Activated naive CD4-positive, alpha-beta T cell treated with anti-CD3 and anti-CD28 coated beads, Interleukin-2, amount 50 U/mL, for 72 hours (primary cell): ENCODE data around the gene TBKBP1. TPM values are rescaled to one million over a fixed set of nuclear protein-coding genes. Genes with fewer than 3 reads are reported as not detected.
A peak's percentile ranks its signal among the peaks of the same experiment; 100 is the strongest.
"Not testable (repeated sequence)": the region's sequence is repeated elsewhere in the genome, so short reads cannot be mapped to it uniquely, and the experiment has no call there.

ENCODE experiments used
- ATAC-seq, 2 donors: fragments of 150-1000 bp; cut with Tn5 transposase; 2 replicates each; pipeline ENCODE4 v1.10.0; 2021; ENCODE audit warnings: mild to moderate bottlenecking in 2 of 2, moderate library complexity in 2 of 2
- DNase-seq, 2 donors: peaks; one replicate each; pipeline ENCODE4 v3.0.0; 2021 to 2022; ENCODE audit warnings: low spot score in 2 of 2
- H3K27ac Mint-ChIP-seq, 2 donors: one replicate each; pipeline ENCODE4 v1.8.0; 2022; ENCODE audit warnings: mild to moderate bottlenecking in 2 of 2, mixed read lengths in 2 of 2
- H3K36me3 Mint-ChIP-seq, 2 donors: one replicate each; pipeline ENCODE4 v1.8.0; 2022; ENCODE audit warnings: mixed read lengths in 2 of 2
- H3K9me3 Mint-ChIP-seq, 2 donors: one replicate each; pipeline ENCODE4 v1.8.0; 2022; ENCODE audit warnings: mixed read lengths in 2 of 2
- total RNA-seq, 2 donors: library from RNA; stranded (reverse); gene quantifications; one replicate each; pipeline ENCODE4 v1.2.3, GENCODE V29; 2022

The TBKBP1 gene
- total RNA-seq, 2 donors from 2014 or later, result 15.4 to 21.4 TPM

DNA sequence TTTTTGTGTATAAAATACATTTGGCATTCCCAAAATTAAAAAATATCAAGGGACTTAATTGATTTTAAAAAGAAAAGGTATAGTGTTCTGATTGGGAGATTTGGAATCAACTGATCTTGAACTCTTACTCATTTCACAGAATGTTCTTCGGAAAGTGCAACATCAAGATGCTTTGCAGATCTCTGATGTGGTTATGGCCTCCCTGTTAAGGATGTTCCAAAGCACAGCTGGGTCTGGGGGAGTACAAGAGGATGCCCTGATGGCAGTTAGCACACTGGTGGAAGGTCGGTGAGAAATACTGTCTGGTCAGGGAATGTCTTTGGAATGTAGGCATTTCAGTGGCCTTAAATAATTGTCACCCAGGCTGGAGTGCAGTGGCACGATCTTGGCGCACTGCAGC, 19.5 kb upstream of the TBKBP1 start:
- ATAC-seq, result peak in 1 of 2 donors; percentile 55
- Mint-ChIP-seq H3K36me3 (peaks cover 47 to 58% of the 10 kb centered on the region in 2 donors), H3K27ac (peak overlapping the region in 1 of 2 donors; percentile 39), H3K9me3 (no peaks in the 10 kb centered on the region)
- DNase-seq, result no peak

- DNase-seq, result no peak
- H3K36me3 Mint-ChIP-seq, result peaks cover 47 to 56% of the 10 kb centered on the region in 2 donors
- H3K9me3 Mint-ChIP-seq, result no peaks in the 10 kb centered on the region
- peak overlapping the region in 1 of 2 donors; percentile 89 for H3K27ac Mint-ChIP-seq
- peak in 1 of 2 donors; percentile 23 for ATAC-seq
These were observed 18.4 kb upstream of the TBKBP1 start for GRCh38 chr17:47675380-47676198.

GRCh38 chr17:47676199-47676472, 17.8 kb upstream of the TBKBP1 start:
- Mint-ChIP-seq H3K36me3 (peaks cover 47 to 51% of the 10 kb centered on the region in 2 donors), H3K27ac (no peak overlapping the region), H3K9me3 (no peaks in the 10 kb centered on the region)
- no peak for ATAC-seq
- no peak for DNase-seq

GRCh38 chr17:47676510-47677165, 17.3 kb upstream of the TBKBP1 start:
- Mint-ChIP-seq H3K9me3 (no peaks in the 10 kb centered on the region), H3K36me3 (peaks cover 47 to 50% of the 10 kb centered on the region in 2 donors), H3K27ac (no peak overlapping the region)
- ATAC-seq, result no peak
- DNase-seq, result no peak

DNA sequence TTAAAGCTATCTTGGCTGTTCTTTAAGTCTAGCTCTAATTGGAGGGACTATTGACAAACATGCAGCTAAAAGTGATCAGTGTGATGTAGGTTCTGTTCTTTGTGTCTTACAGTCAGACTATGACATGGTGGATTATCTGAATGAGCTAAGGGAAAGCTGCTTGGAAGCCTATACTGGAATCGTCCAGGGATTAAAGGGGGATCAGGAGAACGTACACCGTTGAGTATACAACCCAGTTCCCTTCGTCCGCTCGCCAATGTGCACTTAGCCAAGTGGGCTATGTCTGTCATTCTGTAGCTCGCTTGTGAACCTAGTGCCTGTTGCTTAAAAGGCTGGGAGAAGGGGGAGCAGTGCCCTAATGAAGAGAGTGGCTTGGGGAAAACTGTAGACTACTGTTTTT, 15.8 kb upstream of the TBKBP1 start:
- Mint-ChIP-seq H3K9me3 (no peaks in the 10 kb centered on the region), H3K27ac (peak overlapping the region in 1 of 2 donors; percentile 17), H3K36me3 (peaks cover 54 to 62% of the 10 kb centered on the region in 2 donors)
- ATAC-seq (no peak), DNase-seq (no peak)

GRCh38 chr17:47682138-47682537, 11.8 kb upstream of the TBKBP1 start:
- ATAC-seq, result no peak
- H3K27ac Mint-ChIP-seq, result peak overlapping the region; percentile 7 to 91

GRCh38 chr17:47682727-47683126, 11.2 kb upstream of the TBKBP1 start:
- Mint-ChIP-seq H3K36me3 (peaks cover 27 to 44% of the 10 kb centered on the region in 2 donors), H3K27ac (peak overlapping the region; percentile 3 to 7)
- ATAC-seq, result peak in 1 of 2 donors; percentile 60
- not testable (repeated sequence) for DNase-seq, H3K9me3 Mint-ChIP-seq

More at GRCh38 chr17:47682138-47682537, 11.8 kb upstream of the TBKBP1 start:
- Mint-ChIP-seq H3K9me3 (no peaks in the 10 kb centered on the region), H3K36me3 (peaks cover 27 to 44% of the 10 kb centered on the region in 2 donors)
- no peak for DNase-seq

GRCh38 chr17:47684025-47684424, 9.9 kb upstream of the TBKBP1 start:
- H3K9me3 Mint-ChIP-seq, result no peaks in the 10 kb centered on the region
- H3K27ac Mint-ChIP-seq, result no peak overlapping the region
- ATAC-seq (no peak), DNase-seq (no peak)
- H3K36me3 Mint-ChIP-seq, result peaks cover 21 to 44% of the 10 kb centered on the region in 2 donors

DNA sequence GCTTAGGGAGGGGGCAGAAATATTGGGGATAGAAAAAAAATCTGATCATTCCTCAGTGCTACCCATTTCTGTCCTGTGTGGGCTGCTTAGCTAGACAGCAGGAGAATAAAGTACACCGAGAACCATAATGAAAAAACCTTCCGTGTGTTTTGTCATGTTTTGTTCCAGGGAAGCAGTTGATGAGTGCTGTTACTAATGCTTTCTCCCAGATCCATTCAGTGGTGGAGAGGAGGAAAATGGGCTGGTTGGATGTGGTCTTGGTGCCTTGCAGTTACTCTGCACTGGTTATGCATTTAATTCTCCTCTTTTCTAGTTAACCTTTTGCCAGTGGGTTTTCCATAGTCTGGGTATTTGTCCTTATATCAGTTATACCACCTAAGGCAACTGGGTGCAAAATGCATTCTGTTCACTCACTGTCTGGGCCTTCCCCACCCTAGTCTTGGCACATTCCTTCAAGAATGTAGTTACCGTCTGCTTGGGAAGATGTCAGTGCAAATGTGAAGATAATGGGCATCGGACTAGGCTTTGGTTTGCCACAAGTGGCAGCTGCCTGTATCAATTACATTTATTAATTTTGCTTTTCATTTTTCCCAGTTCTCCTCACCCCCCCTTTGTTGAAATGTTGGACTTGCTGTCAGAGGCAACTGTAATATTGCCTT, 9.3 kb upstream of the TBKBP1 start:
- ATAC-seq (no peak), DNase-seq (no peak)
- Mint-ChIP-seq H3K36me3 (peaks cover 21 to 44% of the 10 kb centered on the region in 2 donors), H3K9me3 (no peaks in the 10 kb centered on the region), H3K27ac (peak overlapping the region in 1 of 2 donors; percentile 33)

- ATAC-seq (no peak), DNase-seq (no peak)
- Mint-ChIP-seq H3K27ac (no peak overlapping the region), H3K36me3 (peaks cover 13 to 34% of the 10 kb centered on the region in 2 donors), H3K9me3 (no peaks in the 10 kb centered on the region)
These were observed 8.2 kb upstream of the TBKBP1 start for GRCh38 chr17:47685556-47686275.

DNA sequence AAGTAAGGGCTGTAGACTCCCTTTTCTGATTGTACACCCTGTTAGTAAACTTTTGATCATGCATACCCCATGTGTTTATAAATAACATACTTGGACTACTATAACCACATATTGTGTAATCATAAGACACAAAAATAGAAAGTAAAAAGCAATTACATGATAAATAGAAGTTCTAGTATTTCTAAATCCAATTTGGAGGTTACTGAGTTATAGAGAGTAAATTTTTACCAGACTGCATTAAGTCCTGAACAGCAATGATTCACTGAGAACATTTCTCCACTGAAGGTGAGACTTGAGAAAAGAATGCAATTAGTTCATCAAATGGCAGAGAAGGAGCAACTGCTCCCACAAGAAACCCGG, 7.7 kb upstream of the TBKBP1 start:
- H3K9me3 Mint-ChIP-seq, result no peaks in the 10 kb centered on the region
- no peak for ATAC-seq
- DNase-seq, result no peak
- H3K36me3 Mint-ChIP-seq, result peaks cover 13 to 34% of the 10 kb centered on the region in 2 donors
- H3K27ac Mint-ChIP-seq, result no peak overlapping the region

DNA sequence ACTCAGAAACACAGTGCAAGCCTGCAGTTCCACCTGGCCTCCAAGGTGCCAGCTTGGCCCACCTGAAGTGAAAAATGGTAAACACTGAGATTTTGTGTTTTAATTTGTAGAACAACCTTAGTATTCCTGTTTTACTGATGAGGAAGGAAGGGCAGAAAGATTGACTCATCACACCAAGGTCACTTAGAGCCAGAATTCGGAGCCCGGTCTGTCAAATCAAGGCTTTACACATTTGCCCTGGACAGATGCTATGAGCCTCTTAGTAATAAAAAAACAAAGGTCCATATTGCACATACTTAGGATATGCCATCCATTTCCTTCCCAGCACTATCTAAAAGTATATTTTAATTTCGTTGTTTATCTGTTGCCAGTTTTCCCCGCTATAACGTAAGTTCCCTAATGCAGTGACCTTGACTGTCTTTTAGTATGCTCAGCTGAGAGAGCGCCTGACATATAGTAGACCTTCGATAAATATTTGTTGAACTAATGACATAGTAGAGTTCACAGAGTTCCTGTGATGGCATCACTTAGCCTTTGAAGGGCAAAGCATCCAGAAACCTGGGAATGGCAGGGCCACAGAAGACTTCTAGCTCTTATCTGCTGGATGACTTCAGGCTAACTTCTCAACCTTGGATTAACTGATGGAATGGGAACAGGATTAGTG, 7.2 kb upstream of the TBKBP1 start:
- DNase-seq (no peak), ATAC-seq (no peak)
- peaks cover 13 to 34% of the 10 kb centered on the region in 2 donors for H3K36me3 Mint-ChIP-seq
- no peaks in the 10 kb centered on the region for H3K9me3 Mint-ChIP-seq
- H3K27ac Mint-ChIP-seq, result peak overlapping the region in 1 of 2 donors; percentile 58

DNA sequence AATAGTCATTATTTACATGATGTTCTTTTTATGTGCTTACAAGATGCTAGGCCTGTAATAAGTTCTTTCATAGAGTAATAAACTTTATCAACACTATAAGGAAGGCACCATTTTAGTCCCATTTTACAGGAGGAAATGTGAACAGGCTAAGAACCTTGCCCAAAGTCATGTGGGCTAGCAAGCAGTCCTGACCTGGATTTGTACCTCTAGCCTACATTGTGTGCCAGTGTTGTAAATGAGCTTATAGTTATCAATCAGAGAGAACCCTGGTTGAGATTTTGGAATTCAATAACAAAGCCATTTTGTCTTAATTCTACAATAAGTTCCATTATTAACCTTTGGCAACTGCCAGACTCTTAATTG, 6.7 kb upstream of the TBKBP1 start:
- no peaks in the 10 kb centered on the region for H3K9me3 Mint-ChIP-seq
- ATAC-seq (no peak), DNase-seq (no peak)
- peaks cover 7 to 29% of the 10 kb centered on the region in 2 donors for H3K36me3 Mint-ChIP-seq
- H3K27ac Mint-ChIP-seq, result peak overlapping the region in 1 of 2 donors; percentile 58

GRCh38 chr17:47687748-47688147, 6.2 kb upstream of the TBKBP1 start:
- no peak for ATAC-seq
- DNase-seq, result no peak
- no peaks in the 10 kb centered on the region for H3K9me3 Mint-ChIP-seq
- H3K27ac Mint-ChIP-seq, result peak overlapping the region in 1 of 2 donors; percentile 50
- peaks cover 6 to 24% of the 10 kb centered on the region in 2 donors for H3K36me3 Mint-ChIP-seq

GRCh38 chr17:47690121-47690520, 3.8 kb upstream of the TBKBP1 start:
- no peak for DNase-seq
- peaks cover 0 to 6% of the 10 kb centered on the region in 2 donors for H3K36me3 Mint-ChIP-seq
- no peak for ATAC-seq
- no peaks in the 10 kb centered on the region for H3K9me3 Mint-ChIP-seq
- no peak overlapping the region for H3K27ac Mint-ChIP-seq

DNA sequence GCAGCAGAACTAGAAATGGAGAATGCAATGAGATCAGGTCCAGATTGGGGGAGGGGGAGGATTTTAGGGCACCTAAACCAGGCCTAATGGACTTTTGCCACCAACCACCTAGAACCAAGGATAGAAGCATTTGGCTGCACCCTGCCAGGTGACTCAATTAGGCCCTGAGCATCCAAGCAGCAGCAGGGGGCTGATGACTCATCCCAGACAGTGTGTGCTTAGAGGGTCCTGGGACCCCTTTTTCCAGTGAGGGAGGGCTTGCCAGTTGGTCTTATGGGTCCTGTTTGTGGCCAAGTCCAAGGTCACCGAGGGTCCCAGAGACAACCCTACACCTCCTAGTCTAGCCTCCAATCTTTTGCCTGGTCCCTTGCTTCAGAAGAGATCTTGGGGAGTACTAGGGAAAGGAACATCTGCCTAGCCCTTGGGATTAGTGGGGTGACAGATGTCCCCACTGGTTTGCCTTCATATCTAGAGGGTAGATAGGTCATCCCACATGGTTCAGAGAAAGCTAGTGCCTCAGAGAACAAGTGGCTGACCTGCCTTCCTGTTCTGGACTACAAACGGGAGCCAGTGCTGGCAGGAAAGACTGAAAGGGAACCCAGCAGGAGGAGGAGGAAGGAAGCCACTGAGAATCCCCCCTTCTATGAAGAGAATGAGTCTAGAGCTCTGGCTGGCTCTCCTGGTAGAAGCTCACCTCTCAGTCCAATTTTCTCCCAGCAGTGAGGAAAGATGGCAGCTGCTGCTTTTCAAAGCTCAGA, 1.6 kb upstream of the TBKBP1 start:
- Mint-ChIP-seq H3K9me3 (no peaks in the 10 kb centered on the region), H3K27ac (peak overlapping the region in 1 of 2 donors; percentile 85), H3K36me3 (no peaks in the 10 kb centered on the region)
- ATAC-seq, result no peak
- no peak for DNase-seq
